Uterus (tissue), 2 donors: Measurements from ENCODE around the gene RAB11FIP3.

Source experiments
- POLR2A ChIP-seq, 2 donors: fragments of 450-650 bp; IDR thresholded peaks; one replicate each; pipeline ENCODE4 v1.6.1; 2016; ENCODE audit warnings: antibody characterized with exemption in 2 of 2, mild to moderate bottlenecking in 1 of 2, moderate library complexity in 1 of 2
- TF ChIP-seq, protein P1 (sequence below), 4 experiments: fragments of 200-600 bp in 2 of 4; fragments of 450-650 bp in 2 of 4; sonication (generic) in 2 of 4; IDR thresholded peaks; one replicate each; pipeline ENCODE4 v1.5.1; 2016 to 2019; ENCODE audit warnings: antibody characterized with exemption in 4 of 4, mild to moderate bottlenecking in 2 of 4, moderate library complexity in 1 of 4

DNA sequence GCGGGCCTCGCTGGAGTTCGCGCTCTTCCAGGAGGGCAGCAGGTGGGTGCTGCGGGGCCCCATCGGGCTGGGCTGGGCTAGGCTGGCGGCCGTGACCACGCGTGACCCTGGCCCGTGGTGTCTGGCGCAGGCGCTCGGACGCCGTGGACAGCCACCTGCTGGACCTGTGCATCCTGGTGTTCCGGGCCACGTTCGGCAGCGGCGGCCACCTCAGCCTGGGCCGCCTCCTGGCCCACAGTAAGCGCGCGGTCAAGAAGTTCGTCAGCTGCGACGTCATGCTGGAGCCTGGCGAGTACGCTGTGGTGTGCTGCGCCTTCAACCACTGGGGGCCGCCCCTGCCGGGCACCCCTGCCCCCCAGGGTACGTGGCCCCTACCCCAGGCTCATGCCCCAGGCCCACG, 126.7 kb downstream of the RAB11FIP3 start:
- TF ChIP-seq, protein P1, sequence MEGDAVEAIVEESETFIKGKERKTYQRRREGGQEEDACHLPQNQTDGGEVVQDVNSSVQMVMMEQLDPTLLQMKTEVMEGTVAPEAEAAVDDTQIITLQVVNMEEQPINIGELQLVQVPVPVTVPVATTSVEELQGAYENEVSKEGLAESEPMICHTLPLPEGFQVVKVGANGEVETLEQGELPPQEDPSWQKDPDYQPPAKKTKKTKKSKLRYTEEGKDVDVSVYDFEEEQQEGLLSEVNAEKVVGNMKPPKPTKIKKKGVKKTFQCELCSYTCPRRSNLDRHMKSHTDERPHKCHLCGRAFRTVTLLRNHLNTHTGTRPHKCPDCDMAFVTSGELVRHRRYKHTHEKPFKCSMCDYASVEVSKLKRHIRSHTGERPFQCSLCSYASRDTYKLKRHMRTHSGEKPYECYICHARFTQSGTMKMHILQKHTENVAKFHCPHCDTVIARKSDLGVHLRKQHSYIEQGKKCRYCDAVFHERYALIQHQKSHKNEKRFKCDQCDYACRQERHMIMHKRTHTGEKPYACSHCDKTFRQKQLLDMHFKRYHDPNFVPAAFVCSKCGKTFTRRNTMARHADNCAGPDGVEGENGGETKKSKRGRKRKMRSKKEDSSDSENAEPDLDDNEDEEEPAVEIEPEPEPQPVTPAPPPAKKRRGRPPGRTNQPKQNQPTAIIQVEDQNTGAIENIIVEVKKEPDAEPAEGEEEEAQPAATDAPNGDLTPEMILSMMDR (IDR thresholded peaks at IDR 0.05), result no peak
- no peak for TF ChIP-seq POLR2A (IDR thresholded peaks at IDR 0.05)
